ENCODE data around the gene C2CD4B. TPM values are rescaled to one million over a fixed set of nuclear protein-coding genes. Genes with fewer than 3 reads are reported as not detected.

C2CD4B gene
- total RNA-seq, 1 donor from 2014 or later = not detected

DNA sequence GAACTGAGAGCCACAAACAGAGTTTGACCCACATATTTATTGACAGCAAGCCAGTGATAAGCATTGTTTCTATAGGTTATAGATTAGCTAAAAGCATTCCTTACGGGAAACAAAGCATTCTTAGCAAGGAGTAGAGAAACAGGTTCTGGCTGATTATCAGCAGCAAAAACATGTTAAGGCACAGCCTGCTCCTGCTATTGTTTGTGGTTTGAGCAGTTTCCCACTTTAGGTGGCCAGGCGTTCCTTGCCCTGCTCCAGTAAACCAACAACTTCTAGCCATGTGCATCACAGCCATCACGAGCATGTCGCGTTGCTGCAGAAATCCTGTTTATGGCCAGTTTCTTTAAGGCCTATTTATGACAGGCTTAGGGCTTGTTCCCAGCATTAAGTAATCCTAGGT, 44.7 kb upstream of the C2CD4B start:
- H3K27ac Mint-ChIP-seq = no peak overlapping the region
- Histone ChIP-seq H3K4me2 (no peak overlapping the region), H3K36me3 (no peaks in the 10 kb centered on the region), H3K9me3 (ENCODE audit: low read depth) (no peaks in the 10 kb centered on the region), H4K20me1 (ENCODE audit: low read depth) (no peaks in the 10 kb centered on the region), H3K9ac (no peak overlapping the region), H3K4me3 (no peak overlapping the region), H3K79me2 (ENCODE audit: low read depth) (no peaks in the 10 kb centered on the region), H3K4me1 (no peaks in the 10 kb centered on the region), H3K27me3 (no peaks in the 10 kb centered on the region), H3K27ac (no peak overlapping the region), H2AFZ (replicated peaks) (no peak overlapping the region), H3F3A (ENCODE audit: low read depth) (no peaks in the 10 kb centered on the region)
- no peak for DNase-seq (ENCODE audit: low spot score)
- peaks cover 12% of the 10 kb centered on the region for H3K9me3 Mint-ChIP-seq
- no peaks in the 10 kb centered on the region for H3K4me1 Mint-ChIP-seq
- H3K4me3 Mint-ChIP-seq = no peak overlapping the region
- no peaks in the 10 kb centered on the region for H3K36me3 Mint-ChIP-seq
- TF ChIP-seq, protein P1, sequence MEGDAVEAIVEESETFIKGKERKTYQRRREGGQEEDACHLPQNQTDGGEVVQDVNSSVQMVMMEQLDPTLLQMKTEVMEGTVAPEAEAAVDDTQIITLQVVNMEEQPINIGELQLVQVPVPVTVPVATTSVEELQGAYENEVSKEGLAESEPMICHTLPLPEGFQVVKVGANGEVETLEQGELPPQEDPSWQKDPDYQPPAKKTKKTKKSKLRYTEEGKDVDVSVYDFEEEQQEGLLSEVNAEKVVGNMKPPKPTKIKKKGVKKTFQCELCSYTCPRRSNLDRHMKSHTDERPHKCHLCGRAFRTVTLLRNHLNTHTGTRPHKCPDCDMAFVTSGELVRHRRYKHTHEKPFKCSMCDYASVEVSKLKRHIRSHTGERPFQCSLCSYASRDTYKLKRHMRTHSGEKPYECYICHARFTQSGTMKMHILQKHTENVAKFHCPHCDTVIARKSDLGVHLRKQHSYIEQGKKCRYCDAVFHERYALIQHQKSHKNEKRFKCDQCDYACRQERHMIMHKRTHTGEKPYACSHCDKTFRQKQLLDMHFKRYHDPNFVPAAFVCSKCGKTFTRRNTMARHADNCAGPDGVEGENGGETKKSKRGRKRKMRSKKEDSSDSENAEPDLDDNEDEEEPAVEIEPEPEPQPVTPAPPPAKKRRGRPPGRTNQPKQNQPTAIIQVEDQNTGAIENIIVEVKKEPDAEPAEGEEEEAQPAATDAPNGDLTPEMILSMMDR (IDR thresholded peaks at IDR 0.05) = no peak
- TF ChIP-seq EZH2phosphoT487 (IDR thresholded peaks at IDR 0.05) = no peak
- TF ChIP-seq EZH2 (IDR thresholded peaks at IDR 0.05) = no peak
- peaks cover 6% of the 10 kb centered on the region for H3K27me3 Mint-ChIP-seq (ENCODE audit: insufficient read depth, low read depth)

DNA sequence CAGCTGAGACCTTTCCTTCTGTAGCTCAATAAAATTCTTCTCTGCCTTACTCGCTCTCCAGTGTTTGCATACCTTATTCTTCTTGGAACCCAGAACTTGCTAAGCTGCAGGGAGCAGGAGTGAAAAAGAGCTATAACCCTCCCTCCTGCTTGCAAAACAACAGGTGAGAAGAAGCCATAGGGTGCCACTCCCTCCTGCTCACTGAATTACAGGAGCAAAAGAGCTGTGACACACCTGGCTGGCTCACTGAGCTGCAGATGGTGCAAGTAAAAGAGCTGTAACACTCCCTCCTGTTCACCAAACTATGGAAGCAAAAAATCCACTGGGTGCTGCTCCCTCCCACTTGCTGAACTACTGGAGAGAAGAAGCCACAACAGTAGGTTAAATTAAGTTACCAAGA, 44.2 kb upstream of the C2CD4B start:
- H3K27me3 Mint-ChIP-seq (ENCODE audit: insufficient read depth, low read depth) = peaks cover 6% of the 10 kb centered on the region
- no peak for DNase-seq (ENCODE audit: low spot score)
- H3K36me3 Mint-ChIP-seq = no peaks in the 10 kb centered on the region
- Histone ChIP-seq H3K79me2 (ENCODE audit: low read depth) (no peaks in the 10 kb centered on the region), H3F3A (ENCODE audit: low read depth) (no peaks in the 10 kb centered on the region), H3K4me1 (no peaks in the 10 kb centered on the region), H2AFZ (replicated peaks) (no peak overlapping the region), H3K27ac (no peak overlapping the region), H3K4me2 (no peak overlapping the region), H4K20me1 (ENCODE audit: low read depth) (no peaks in the 10 kb centered on the region), H3K27me3 (no peaks in the 10 kb centered on the region), H3K9ac (no peak overlapping the region), H3K9me3 (ENCODE audit: low read depth) (no peaks in the 10 kb centered on the region), H3K36me3 (no peaks in the 10 kb centered on the region), H3K4me3 (no peak overlapping the region)
- H3K27ac Mint-ChIP-seq = no peak overlapping the region
- no peak overlapping the region for H3K4me3 Mint-ChIP-seq
- H3K4me1 Mint-ChIP-seq = no peaks in the 10 kb centered on the region
- H3K9me3 Mint-ChIP-seq = peaks cover 12% of the 10 kb centered on the region
- TF ChIP-seq, protein P1 (IDR thresholded peaks at IDR 0.05) = no peak
- no peak for TF ChIP-seq EZH2 (IDR thresholded peaks at IDR 0.05)
- no peak for TF ChIP-seq EZH2phosphoT487 (IDR thresholded peaks at IDR 0.05)

DNA sequence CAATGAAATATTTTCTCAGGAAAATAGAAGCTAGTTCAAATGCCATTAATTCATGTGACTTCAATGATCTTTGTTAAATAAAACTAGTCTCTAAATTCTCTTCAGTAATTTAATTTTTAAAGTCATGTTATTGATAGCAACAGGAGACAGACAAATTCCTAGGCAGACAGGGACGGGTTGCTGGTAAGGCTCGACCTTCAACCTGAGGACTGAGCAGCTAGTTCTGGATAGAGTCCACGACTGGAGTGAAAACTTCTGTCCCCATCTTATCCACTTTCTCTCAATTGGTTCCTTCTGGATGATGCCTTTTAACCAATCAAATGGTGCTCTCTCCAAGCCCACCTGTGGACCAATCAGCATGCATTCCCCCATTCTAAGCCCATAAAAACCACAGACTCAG, 43.8 kb upstream of the C2CD4B start:
- Histone ChIP-seq H3K36me3 (no peaks in the 10 kb centered on the region), H3K4me3 (no peak overlapping the region), H3K9ac (no peak overlapping the region), H4K20me1 (ENCODE audit: low read depth) (no peaks in the 10 kb centered on the region), H3K4me2 (no peak overlapping the region), H3K9me3 (ENCODE audit: low read depth) (no peaks in the 10 kb centered on the region), H3K27me3 (no peaks in the 10 kb centered on the region), H3F3A (ENCODE audit: low read depth) (no peaks in the 10 kb centered on the region), H3K4me1 (no peaks in the 10 kb centered on the region), H3K27ac (no peak overlapping the region), H3K79me2 (ENCODE audit: low read depth) (no peaks in the 10 kb centered on the region), H2AFZ (replicated peaks) (no peak overlapping the region)
- no peaks in the 10 kb centered on the region for H3K36me3 Mint-ChIP-seq
- H3K27me3 Mint-ChIP-seq (ENCODE audit: insufficient read depth, low read depth) = peaks cover 6% of the 10 kb centered on the region
- TF ChIP-seq, protein P1 (IDR thresholded peaks at IDR 0.05) = no peak
- no peak for TF ChIP-seq EZH2phosphoT487 (IDR thresholded peaks at IDR 0.05)
- no peak for TF ChIP-seq EZH2 (IDR thresholded peaks at IDR 0.05)
- no peak overlapping the region for H3K4me3 Mint-ChIP-seq
- no peak overlapping the region for H3K27ac Mint-ChIP-seq
- H3K4me1 Mint-ChIP-seq = no peaks in the 10 kb centered on the region
- DNase-seq (ENCODE audit: low spot score) = no peak
- H3K9me3 Mint-ChIP-seq = peaks cover 12% of the 10 kb centered on the region

All from neural progenitor cell (in vitro differentiated cells).